HUDEP-2 (cell line): Measurements from ENCODE around the gene HIVEP2.
"Not testable (repeated sequence)": the region's sequence is repeated elsewhere in the genome, so short reads cannot be mapped to it uniquely, and the experiment has no call there.

Experiments used
- DNase-seq, 76 experiments: peaks; one replicate each; lab custom pipeline; 2025; ENCODE audit not compliant: unreplicated experiment in 76 of 76; lab: John Stamatoyannopoulos, UW

The HIVEP2 gene, protein sequence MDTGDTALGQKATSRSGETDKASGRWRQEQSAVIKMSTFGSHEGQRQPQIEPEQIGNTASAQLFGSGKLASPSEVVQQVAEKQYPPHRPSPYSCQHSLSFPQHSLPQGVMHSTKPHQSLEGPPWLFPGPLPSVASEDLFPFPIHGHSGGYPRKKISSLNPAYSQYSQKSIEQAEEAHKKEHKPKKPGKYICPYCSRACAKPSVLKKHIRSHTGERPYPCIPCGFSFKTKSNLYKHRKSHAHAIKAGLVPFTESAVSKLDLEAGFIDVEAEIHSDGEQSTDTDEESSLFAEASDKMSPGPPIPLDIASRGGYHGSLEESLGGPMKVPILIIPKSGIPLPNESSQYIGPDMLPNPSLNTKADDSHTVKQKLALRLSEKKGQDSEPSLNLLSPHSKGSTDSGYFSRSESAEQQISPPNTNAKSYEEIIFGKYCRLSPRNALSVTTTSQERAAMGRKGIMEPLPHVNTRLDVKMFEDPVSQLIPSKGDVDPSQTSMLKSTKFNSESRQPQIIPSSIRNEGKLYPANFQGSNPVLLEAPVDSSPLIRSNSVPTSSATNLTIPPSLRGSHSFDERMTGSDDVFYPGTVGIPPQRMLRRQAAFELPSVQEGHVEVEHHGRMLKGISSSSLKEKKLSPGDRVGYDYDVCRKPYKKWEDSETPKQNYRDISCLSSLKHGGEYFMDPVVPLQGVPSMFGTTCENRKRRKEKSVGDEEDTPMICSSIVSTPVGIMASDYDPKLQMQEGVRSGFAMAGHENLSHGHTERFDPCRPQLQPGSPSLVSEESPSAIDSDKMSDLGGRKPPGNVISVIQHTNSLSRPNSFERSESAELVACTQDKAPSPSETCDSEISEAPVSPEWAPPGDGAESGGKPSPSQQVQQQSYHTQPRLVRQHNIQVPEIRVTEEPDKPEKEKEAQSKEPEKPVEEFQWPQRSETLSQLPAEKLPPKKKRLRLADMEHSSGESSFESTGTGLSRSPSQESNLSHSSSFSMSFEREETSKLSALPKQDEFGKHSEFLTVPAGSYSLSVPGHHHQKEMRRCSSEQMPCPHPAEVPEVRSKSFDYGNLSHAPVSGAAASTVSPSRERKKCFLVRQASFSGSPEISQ (N-terminal part only)

DNA sequence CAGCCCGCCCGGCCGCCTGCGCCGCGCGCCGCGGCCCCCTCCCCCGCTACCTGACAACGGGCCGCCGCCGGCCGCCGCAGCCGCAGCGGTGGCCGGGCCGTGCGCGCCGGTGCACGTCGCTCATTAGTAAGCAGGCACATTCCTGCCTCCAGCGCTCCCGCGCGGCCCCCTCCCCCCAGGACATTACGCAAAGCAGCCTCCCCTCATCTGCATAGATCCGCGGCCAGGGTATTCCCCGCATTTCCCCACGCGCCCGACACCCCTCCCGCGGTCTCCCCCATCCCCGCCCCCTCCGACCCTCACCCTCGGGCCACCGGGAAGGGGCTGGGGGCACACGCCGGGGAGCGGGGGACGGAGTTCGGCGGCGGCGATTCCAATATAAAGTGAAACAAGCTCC is at the start of gene HIVEP2:
Gene HIVEP2, minus strand, starts transcription at position 128 of the 397 bp plus-strand sequence. CDS start 170,438 bp downstream, outside the sequence.
- DNase-seq = peak in 1 of 76 experiments; percentile 19

DNA sequence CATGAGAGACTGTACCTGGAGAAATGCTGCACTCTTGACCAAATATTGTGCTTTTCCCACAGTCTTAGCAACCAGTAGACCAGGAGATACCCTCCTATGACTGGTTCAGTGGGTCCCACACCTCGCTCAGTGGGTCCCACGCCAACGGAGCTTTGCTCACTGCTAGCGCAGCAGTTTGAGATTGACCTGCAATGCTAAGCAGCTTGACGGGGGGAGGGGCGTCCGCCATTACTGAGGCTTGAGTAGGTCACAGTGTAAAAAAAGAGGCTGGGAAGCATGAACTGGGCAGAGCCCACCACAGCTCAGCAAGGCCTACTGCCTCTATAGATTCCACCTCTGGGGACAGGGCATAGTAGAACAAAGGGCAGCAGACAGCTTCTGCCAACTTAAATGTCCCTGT is 49.0 kb upstream of the HIVEP2 start:
- DNase-seq = no peak

DNA sequence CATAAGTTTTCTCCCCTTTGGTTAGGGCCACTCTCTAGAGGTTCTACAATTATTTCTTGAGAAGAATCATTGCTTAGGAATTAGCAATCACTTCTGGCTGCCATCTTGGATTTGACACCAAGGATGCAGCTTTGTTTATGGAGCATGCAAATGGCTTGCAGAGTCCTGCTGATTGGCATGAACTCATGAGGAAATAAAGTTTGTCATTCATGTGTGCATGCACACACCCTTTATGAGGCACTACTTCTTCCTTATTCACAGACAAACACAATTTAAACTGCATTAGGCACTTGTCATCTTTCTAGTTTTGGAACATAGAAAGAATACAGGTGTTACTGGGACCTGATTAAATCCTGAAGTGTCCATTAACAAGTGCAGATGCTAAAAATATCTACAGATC is 42.5 kb upstream of the HIVEP2 start:
- no peak for DNase-seq

DNA sequence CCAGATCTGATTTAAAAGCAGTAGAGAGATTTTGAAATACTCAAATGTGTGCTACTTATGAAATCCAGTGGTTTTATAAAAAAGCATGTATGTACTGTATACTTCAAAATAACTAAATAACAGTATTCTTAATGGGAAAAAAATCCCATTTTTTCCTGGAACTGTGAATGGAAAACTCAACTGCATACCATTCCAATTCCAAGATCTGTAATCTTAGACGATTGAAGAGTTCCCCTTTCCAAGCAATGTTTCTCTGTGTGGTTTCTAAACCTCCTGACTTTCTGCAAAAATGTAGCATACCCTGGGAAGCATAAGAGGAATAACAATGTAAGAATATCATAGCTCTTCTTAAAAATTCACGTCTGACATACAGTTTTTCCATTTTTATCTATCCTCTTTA is 40.3 kb upstream of the HIVEP2 start:
- no peak for DNase-seq

DNA sequence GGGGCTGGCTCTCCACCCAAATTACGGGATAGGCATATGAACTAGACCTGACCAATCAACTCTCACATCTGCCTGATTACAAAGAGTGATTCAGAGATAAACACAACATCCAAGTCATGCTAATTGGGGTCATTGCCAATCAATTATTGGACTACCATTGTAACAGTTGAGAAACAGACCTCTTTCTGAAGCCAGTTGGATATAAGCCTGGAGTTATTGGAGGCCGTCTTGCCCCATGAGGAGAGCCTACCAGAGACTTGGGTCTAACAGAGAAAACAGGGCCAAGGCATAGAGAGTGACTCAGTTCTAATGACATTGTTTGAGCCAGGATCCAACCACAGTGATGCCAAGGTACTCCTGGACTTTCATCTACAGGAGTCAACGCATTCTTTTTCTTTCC is 39.4 kb upstream of the HIVEP2 start:
- DNase-seq = no peak

DNA sequence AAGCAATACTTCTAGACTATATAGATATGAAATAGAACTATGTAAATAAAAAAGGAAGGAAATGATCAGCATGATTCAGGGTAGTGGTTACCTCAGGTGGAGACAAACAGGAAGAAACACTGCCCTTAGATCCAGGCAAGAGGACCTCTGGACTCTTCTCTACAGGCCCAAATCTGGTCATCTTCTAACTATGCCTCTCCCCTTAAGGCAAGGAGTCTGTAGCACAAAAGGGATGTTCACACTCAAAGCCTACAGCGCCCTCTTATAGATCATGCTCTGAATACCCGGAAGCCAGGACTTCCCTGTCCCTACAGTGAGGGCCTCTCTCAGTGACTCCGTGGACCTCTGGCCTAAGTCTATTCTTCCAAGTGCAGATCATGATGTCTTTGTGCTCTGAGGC is 30.4 kb upstream of the HIVEP2 start:
- no peak for DNase-seq

DNA sequence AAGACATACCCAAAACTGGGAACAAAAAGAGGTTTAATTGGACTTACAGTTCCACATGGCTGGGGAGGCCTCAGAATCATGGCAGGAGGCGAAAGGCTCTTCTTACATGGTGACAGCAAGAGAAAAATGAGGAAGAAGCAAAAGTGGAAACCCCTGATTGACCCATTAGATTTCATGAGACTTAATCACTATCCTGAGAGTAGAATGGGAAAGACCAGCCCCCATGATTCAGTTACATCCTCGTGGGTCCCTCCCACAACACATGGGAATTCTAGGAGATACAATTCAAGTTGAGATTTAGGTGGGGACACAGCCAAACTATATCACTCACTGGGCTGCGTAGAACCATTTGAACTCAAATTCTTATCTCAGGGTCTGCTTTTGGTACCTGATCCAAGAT is 26.0 kb upstream of the HIVEP2 start:
- not testable (repeated sequence) for DNase-seq

DNA sequence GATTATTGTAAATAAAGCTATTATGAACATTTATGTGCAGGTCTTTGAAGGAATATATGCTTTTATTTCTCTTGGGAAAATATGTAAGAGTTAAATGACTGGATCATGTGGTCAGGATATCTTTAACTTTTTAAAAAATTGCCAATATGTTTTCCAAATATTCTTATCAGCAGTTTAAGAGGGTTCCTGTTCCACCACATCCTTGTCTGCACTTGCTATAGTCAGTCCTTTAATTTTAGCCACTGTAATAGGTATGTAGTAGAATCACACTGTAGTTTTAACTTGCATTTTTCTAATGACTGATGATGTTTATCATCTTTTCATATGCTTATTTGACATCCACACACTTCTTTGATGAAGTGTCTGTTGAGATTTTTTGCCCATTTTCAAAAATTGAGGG is 23.6 kb upstream of the HIVEP2 start:
- no peak for DNase-seq

DNA sequence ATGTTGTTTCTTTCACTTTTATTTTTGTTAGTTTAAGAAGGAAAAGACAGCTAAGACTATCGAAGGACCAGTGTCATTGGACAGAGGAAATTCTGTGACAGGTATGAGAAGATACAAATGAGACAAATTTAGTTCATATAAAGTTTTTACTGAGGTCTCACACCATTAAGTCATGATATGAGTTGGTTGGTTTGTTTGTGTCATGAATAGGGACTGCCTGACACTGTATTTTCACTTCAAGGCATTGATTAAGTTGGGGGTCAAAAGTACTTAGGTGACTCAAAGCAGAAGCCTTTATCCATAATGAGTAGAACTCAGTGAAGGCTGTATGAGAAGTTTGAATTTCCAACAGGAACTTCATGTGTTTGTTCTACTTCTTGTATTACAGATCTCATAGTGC is 21.3 kb upstream of the HIVEP2 start:
- no peak for DNase-seq

DNA sequence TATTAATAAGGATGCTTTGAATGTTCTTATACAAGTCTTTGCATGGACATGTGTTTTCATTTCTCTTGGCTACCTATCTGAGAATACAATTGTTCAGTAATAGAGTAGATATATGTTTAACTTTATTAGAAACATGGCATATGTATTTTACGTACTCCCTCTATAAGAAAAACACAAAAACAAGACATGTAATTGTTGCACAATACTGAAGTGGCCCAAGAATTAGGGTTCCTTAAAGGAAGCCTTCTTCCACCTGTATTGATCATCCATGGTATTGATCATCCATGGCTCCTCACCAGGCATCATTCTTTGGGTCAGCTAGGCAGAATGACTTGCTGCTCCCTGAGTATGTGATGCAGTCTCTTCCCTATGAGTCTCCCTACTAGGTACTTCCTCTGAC is 20.2 kb upstream of the HIVEP2 start:
- no peak for DNase-seq

DNA sequence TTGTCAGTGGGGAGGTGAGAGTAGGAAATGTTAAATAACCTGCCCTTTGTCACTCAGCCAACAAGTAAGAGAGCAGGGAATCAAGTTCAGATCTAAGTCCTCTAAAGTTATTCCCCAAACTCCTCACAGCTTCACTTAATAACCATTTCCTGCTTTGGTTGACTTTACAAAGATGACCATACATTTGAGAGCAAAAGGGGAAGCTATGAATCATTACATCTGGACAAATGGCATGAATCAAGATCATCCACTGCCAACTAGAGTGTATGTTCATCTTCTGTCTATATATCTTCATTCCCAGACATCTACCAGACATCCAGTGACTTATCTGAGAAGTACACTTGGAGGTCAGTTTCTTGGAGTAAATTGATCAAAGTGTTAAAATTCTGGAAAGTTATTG is 15.1 kb upstream of the HIVEP2 start:
- DNase-seq = no peak

DNA sequence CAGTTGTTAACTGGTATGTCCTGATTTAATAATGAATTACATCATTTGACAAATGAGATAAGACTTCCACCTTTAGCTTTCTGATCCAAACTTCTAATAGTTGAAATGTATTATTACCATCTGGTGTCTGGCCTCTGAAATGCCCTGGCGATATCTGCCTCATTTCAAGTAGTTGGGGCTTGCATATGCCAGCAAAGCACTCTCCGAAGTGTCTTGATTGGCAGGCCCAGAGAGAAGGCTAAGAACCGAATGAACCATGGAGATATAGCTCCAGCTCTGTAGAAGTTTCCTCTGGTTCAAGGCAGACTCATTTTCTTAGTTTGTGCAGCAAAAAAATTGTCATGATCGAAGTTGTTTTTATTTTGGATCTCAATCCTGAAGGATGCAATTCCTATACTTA is 13.4 kb upstream of the HIVEP2 start:
- DNase-seq = no peak

DNA sequence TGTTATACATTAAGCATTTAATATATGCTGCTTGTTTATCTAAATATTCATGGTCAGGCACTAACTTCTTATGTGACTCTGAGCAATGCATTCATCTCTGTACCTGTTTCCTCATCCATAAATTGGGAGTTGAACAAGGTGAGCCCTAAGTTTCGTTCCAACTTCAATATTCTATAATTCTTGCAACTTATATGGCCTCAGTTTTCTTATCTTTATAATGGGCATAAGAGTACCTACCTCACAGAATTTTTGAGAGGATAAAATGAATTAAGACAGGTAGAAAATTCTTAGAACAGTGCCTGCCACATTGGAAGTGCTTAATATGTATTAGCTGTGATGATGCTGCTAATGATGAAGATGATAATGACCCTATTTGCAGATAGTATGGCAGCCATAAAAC is 11.8 kb upstream of the HIVEP2 start:
- DNase-seq = no peak

DNA sequence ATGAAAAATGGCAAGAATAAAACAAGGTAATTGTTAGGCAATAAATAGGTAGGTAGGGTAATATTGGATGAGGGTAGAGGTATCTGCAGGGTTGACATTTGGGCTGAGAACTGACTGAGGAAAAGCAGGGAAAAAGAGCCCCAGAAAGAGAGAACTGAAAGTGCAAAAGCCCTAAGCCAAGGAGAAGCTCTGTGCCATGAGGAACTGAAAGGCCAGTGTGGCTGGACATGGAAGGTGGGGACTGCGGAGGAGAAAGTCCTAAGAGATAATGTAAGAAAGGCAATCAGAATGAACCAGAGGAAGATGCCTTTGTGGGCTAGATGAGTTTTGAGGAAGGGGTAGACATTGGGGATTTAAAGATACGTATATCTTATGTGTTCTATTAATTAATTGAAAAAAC is 9.9 kb upstream of the HIVEP2 start:
- no peak for DNase-seq

DNA sequence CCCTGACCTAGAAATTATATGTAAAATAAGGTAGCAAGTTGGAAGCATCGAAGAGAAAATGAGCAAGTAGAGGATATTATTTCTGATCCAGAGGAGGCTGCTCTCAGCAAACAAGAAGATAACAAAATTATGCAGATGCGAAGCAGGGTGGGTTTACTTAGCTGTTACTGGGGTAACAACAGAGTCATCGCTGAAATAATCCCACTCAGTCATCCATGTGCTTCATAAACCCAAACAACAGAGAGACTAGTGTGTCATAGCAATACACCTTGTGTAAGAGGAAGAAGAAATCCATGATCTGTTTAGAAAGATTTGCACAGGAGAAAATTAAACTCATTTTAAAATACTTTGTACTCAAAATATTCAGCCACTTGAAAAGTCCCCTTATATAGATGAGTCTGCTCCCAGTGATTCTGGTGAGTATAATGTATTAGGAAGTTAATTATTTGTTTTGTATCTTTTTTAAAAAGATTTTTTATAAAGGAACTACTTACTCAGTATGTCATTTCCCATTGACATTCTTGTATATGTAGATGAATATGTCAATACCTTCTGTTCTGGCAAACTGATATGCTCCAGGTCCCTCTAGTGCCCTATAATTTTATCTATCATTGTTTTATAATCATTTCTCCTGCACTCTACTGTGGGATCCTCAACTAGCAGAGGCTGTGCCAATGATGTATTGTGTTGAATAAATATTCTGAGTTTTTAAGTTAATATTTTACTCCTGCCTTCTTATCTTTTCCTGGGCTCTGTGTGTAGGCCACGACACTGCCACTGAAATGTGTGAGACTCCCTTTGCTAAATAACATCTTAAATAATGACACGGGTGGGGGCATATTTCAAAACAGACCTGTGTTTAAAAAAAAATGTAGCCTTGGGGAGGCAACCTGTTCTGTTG is 8.6 kb upstream of the HIVEP2 start:
- DNase-seq = no peak

DNA sequence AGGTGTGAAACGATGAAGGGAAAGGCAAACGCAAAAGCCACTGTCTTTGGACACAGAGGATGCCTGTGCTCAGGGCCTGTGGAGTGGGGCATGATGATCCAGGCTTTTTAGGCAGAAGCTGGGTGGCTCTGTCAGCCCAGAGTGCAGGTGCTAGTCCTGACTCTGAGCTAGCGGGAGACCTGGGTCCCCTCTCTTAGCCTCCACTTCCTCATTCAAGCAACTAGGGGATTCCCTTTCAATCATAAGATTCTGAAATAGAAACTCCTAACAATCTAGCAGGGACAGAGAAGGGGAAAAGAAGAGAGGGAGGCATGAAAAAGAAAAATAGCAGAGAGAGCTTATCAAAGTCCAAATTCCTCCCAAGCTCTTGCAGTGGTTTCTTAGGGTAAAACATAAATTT is 7.6 kb upstream of the HIVEP2 start:
- DNase-seq = no peak

DNA sequence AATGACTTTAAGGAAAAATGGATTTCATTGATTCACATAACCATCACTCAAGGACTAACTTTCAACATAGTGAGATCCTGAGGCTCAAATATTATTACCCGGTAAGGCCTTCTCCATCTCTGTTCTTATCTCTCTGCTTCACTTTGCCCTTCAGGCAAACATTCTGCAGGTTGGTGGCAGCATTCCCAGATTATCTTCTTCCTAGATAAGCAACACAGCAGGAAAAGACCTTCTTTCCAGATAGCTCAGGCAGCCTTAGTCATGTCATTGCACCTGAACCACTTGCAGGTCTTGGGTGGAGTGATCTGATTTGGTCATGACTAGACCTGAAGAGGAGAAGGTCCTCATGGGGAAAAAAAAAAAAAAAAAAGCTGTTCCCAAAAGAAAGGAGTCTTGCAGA is 5.3 kb upstream of the HIVEP2 start:
- no peak for DNase-seq

DNA sequence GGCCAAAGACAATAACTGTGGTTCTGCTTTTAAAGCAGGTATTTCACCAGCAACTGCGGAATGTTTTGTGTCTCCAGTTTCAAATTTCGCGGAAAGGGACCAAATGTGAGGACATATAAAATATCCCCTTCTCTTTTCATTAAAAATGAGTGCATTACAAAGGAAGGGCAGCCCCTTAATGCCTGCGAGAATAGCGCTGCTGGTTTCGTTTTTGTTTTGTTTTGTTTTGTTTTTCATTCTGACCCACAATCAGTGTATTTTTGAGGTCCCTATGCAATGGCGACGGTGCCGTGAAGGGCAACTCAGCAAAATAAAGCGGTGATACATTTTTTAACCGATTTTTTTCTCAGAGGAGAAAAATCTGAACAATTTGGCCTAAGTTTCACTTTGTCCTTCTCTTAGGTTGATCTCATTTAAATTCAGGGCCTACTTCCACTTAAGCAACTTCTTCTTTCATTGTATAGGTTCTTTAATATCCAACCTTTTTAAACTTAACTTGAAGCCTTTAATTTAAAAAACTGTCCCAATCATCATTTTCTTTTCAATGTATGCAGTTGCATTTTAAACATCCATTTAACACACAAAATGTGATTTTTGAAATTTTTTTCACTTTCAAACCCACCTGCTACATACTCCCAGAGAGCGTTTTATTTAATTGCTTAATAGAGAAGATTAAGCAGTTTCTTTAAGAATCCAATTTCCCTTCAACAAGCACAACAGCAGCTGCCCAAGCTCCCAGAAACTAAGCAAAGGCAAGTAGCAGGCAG is 2.9 kb upstream of the HIVEP2 start:
- DNase-seq = peak in 1 of 76 experiments; percentile 36

DNA sequence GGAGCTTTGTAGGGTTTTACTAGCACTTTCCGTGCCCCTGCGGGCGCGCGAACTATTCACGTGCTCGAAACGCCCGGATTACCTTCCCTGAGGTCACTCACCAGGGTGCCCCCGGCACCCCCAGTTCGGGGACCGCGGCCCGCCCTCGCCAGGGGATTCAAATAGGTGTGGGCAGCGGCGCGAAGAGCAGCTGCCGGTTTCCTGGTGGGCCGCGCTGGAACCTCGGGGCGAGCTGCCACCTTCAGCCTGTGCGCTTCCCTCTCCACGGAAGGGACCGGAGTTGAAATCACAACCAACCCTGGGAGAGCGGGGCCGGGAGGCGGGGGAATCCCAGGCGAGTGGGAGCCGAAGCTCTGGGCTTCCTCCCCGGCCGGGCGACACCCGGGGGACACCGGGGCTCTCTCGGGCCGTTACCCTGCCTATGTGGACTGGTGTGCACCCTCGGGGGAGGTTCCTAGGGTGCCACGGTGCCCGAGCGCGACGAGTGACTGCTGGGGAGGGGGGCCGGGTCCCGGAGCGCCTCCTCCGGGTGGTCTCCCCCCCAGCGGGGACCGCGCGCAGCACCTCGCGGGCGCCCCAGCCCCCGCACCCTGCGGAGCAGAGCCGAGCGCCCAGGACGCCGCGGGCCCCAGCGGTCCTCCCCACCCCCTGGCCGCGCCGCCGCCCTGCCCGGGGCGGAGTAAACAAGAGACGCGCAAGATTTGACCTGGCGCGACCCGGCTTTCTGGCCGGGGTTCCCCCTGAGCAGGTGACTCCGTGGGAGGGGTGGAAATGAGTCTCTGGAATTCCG is 2.1 kb upstream of the HIVEP2 start:
- DNase-seq = no peak
